ENCODE data around the gene DNAAF1.

DNAAF1 gene

DNA sequence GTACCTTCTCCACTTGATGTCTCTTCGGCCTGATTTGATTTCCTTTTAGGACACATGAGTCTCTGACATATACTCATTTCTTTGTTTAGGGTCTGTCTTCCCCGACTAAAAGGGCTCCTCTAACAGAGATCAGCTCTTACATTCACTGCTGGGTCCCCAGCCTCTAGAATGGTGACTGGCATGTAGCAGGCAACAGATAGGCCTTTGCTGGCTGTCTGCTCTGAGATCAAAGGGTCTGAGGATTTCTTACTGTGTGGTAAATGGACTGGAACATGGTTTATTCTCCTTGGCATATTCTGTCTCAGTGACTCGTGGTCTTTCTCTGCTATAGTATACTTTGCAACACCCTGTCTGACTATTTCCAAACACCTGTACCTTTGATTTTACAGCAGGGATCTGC, 16.7 kb downstream of the DNAAF1 start:
- no peak for DNase-seq

- DNase-seq = no peak
Observed at GRCh38 chr16:84165746-84166145, 20.6 kb downstream of the DNAAF1 start.

DNA sequence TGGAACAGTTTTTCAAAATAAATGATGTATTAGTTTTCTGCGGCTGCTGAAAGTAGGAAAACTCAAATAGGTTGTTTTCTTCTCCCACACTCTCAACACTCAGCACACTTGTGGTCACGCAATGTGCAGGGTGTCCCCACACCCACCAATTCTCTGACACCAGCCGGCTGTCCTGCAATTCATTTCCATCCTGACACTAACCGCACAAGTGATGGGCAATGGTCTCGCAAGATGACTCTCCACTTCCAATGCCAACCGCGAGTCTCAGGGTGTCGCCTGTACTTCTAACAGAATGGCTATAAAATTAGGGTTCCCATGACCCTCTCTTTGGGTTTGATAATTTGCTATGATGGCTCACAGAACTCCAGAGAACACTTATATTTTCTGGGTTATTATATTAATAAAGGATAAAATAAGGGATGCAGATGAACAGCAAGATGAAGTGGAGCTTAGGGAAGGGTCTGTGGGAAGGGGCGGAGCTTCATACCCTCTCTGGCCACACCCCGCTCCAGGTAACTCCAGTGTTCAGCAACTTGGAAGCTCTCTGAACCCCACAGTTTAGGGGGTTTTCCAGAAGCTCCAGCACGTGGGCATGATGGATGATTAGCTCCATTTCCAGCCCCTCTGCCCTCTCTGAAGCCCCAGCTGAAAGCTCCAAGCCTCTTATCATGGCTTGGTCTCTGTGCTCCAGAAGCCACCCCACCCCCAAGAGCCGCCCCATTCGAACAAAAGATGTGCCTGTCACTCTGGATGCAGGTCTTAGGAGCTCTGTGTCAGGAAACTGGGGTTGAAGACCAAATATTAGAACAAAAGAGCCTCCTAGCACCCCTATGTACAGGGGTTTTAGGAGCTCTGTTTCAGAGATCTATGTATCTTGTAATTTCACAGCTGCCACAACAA, 21.9 kb downstream of the DNAAF1 start:
- no peak for DNase-seq

DNA sequence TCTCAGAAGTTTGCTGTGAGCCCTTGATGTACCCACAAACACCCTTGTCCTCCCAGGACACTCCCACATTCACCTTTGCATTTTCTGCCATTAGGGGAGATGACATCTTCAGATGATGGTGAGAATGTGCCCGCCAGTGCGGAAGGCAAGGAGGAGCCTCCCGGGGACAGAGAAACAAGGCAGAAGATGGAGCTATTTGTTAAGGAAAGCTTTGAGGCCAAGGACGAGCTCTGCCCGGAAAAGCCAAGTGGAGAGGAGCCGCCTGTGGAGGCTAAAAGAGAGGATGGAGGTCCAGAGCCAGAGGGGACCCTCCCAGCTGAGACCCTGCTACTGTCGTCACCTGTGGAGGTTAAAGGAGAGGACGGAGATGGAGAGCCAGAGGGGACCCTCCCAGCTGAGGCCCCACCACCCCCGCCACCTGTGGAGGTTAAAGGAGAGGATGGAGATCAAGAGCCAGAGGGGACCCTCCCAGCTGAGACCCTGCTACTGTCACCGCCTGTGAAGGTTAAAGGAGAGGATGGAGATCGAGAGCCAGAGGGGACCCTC, 24.7 kb downstream of the DNAAF1 start:
- DNase-seq = no peak

DNA sequence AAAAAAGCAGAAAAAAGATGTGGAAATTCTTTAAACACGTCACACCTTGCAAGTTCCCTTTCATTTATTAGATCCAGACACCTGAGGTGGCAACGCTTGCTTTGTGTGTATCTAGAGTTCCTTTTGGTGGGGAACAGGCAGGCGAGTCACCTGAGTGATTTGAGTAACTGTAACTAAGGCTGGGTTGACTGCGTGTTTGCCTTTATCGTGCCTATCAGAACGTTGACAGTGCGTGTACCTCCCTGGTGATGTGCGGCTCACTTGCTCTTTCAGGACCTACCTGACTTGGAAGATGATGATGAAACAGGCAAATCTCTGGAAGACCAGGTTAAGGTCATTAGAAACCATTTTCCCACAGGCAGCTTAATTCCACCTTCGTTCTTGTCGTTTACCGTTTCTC, 29.3 kb downstream of the DNAAF1 start:
- DNase-seq = no peak

DNA sequence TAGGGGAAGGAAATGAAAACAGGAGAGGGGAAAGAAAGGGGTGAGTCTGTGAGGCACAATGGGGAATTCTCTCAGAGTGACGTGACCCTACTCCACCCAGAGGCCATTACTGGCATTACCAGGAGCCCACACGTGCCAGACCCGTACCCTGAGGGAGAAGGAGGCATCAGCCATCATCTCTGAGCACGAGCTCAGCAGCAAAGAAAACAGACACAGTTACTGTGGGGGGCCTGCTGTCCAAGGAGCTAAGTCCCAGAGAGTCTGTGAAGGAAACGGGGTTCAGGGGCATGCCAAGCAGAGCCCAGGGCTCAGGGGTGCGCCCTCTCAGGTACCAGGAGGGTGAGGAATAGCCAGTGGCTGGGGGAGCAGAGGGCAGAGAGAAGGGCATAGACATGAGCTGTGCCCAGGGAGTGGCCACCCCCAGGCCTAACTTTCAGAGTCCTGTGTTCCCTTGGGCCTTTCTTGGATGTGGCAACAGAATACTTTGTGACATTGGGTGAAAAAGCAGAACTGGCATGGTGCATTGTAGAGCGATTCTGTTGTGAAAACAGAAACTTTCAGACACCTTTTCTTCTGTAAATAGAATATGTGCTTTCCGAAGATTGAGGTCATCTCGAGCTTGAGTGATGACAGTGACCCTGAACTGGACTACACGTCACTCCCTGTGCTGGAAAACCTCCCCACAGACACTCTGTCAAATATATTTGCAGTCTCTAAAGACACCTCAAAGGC, 30.4 kb downstream of the DNAAF1 start:
- peak in 5 of 6 experiments; percentile 19 to 38 (median 30) for DNase-seq

- no peak for DNase-seq
Observed at GRCh38 chr16:84176192-84177053, 31.3 kb downstream of the DNAAF1 start.

- DNase-seq = no peak
Observed at GRCh38 chr16:84177741-84178073, 32.6 kb downstream of the DNAAF1 start.

GRCh38 chr16:84178146-84178765, 33.1 kb downstream of the DNAAF1 start:
- no peak for DNase-seq

- DNase-seq = no peak
Observed at GRCh38 chr16:84178892-84179611, 33.9 kb downstream of the DNAAF1 start.

DNA sequence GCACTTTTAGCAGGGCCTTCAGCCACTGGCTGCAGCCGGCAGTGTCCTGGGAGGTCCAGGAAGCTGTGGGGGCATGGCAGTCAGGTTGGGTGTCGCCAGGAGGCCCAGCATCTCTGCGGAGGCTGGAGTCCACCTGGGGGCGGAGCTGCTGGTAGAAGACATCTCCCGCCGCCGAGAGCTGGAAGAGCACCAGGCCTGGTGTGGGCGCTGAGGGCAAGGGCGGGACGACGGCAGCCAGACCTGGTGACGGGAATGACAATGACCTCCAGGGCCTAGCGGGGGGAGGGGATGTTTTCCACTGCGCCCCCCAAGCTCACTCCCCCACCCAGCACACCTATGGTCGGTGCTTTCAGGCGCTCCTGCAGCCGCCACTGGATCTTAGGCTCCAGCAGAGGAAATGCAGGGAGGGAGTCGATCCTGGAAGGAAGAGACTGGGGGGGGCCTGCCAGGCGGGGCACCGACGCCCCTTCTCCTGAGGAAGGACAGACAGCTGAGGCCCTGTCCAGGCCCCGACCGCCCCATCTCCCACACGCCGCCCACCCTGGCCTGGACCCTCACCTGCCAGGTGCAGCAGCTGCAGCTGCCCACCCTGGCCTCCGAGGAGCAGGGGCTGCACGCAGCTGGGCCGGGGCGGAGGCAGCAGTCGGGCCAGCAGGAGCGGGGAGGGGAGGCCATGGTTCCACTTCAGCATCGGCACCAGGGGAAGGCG, 34.7 kb downstream of the DNAAF1 start:
- DNase-seq = no peak

GRCh38 chr16:84180519-84181140, 35.5 kb downstream of the DNAAF1 start:
- DNase-seq = no peak

- no peak for DNase-seq
Observed at GRCh38 chr16:84181144-84181915, 36.2 kb downstream of the DNAAF1 start.

DNA sequence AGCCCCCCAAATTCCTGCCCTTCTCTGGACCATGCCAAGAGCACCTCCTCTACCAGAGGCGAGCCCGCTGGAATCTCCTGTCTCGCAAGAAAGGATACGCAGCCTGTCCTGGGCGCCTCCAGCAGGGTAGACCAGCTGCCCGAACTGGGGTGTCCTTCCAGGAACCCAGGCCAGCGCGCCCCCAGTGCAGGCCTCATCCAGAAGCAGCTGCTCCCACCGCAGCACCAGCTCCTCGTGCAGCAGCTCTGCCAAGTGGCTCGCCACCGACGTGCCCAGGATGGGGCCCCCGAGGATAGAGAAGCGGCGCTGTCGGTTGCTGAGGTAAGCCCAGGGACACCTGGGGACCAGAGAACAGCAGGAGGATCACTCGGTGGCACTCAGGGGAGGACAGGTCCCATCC, 37.0 kb downstream of the DNAAF1 start:
- DNase-seq = no peak

DNA sequence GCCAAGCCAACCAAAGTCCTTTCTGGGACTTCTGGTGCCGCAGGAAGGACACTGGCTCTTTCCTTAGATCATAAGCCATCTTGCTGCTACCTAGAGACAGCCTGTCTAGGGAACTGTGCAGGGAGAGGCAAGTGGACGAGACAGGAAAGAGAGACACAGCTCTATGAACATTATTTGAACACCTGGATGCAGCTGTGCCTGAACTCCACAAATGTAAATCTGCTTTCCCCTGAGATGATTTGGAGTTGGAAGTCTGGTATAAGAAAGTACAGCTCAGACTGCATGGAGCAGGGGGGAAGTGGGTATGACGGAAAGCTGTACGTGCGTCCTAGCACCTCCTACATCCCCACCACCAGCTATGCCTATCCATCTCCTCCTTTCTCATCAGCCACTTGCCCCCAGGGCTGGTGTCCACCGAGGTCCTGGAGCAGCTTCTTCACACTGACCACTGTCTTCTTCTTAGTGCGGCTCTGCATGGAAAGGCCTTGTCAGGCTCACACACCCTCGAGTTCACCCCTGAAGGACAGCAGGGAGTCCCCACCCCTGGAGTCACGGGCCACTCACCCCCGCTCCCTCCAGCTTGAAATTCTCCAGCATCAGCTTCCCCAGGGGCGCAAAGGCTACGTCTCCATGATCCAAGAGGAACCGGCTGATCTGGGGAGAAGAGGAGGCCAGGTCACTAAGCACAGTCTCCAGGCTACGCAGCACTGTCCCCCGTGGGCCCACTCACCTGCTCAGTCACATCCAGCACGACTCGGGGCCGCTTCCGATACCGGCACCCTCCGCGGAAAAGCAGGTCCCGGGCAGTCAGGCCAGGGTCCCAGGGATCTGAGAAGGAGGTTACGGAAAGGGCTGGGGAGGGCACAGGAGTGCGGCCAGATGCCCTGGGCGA, 37.8 kb downstream of the DNAAF1 start:
- no peak for DNase-seq

- no peak for DNase-seq
Observed at GRCh38 chr16:84183572-84183875, 38.4 kb downstream of the DNAAF1 start.

DNA sequence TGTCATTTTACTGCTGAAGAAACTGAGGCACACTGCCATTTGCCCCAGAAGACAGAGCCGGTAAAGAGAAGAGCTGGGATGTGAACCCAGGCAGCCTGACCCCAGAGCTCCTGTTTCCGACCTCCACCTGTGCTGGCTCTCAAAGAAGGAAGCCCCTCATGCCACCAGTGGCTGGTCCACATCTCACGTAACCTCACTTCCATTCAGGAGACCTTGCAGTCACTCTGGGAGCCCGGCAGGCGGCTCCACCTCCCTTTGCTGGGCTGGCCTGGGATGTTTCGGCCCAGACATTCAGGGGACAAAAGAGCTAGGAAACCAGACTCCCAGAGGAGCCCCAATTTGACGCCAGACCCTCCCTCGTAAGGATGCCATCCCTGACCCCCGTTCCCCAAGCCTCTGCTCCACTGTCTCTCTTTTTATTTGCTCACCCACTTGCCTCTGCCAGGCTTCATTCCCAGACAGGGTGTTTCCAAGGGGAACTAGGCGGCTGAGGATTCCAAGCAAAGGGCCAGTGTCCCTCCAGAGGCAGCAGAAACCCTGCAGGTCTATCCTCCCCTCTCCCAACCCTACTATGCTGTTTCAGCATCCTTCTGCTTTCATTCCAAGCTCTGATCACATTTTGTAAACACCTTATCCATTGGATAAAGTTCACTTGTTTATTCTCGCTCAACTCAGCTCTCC, 38.9 kb downstream of the DNAAF1 start:
- no peak for DNase-seq

GRCh38 chr16:84184775-84185174, 39.7 kb downstream of the DNAAF1 start:
- DNase-seq = no peak
